GM13976 (cell line): ENCODE results near the gene TENM3.
"Not testable (repeated sequence)": the region's sequence is repeated elsewhere in the genome, so short reads cannot be mapped to it uniquely, and the experiment has no call there.

ENCODE experiments used
- DNase-seq: peaks from one replicate; pipeline ENCODE4 v3.0.0; 2012; ENCODE audit warnings: low spot score
- CTCF ChIP-seq: IDR thresholded peaks from 2 replicates; pipeline ENCODE4 v1.5.1; 2012; ENCODE audit warnings: borderline replicate concordance, mild to moderate bottlenecking; ENCODE audit not compliant: insufficient read depth; ENCODE audit errors: extremely low read depth, missing control alignments, control extremely low read depth
- in situ Hi-C: fragments of 300-500 bp; cut with MboI; formaldehyde crosslinking; loops from one replicate; pipeline ENCODE4 v1.12.0; 2022; ENCODE audit warnings: low sequenced_read_pairs, mixed read lengths, inconsistent platforms; ENCODE audit not compliant: unreplicated experiment

Gene TENM3

GRCh38 chr4:182233310-182234090 is 9.7 kb upstream of the TENM3 start:
- in situ Hi-C loops: no loop called here
- no peak for DNase-seq
- no peak for TF ChIP-seq CTCF

GRCh38 chr4:182235021-182235795 is 8.0 kb upstream of the TENM3 start:
- TF ChIP-seq CTCF: no peak
- in situ Hi-C loops: no loop called here
- no peak for DNase-seq

GRCh38 chr4:182236186-182236585 is 7.0 kb upstream of the TENM3 start:
- in situ Hi-C loops: no loop called here
- no peak for DNase-seq
- TF ChIP-seq CTCF: no peak

- in situ Hi-C loops, DNase-seq: not testable (repeated sequence)
Measured at GRCh38 chr4:182237010-182237409, 6.2 kb upstream of the TENM3 start.

GRCh38 chr4:182238355-182238931 is 4.8 kb upstream of the TENM3 start:
- DNase-seq: no peak
- in situ Hi-C loops: no loop called here
- no peak for TF ChIP-seq CTCF

- no peak for TF ChIP-seq CTCF
- DNase-seq: no peak
- in situ Hi-C loops: no loop called here
Measured at GRCh38 chr4:182240161-182241130, 2.8 kb upstream of the TENM3 start.

- DNase-seq, in situ Hi-C loops: not testable (repeated sequence)
Measured at GRCh38 chr4:182242260-182242659, 942 bp upstream of the TENM3 start.
